ENCODE data around the gene ZBTB20.

ZBTB20 gene

GRCh38 chr3:115087512-115087911 lies 59.6 kb downstream of the ZBTB20 start:
- no peak for DNase-seq (ENCODE audit: low spot score)

GRCh38 chr3:115086344-115086743 lies 60.7 kb downstream of the ZBTB20 start:
- no peak for DNase-seq (ENCODE audit: low spot score)

GRCh38 chr3:115085197-115085865 lies 61.8 kb downstream of the ZBTB20 start:
- no peak for DNase-seq (ENCODE audit: low spot score)

- no peak for DNase-seq (ENCODE audit: low spot score)
Observed at GRCh38 chr3:115084686-115085085, 62.4 kb downstream of the ZBTB20 start.

GRCh38 chr3:115082260-115082659 lies 64.8 kb downstream of the ZBTB20 start:
- no peak for DNase-seq (ENCODE audit: low spot score)

- DNase-seq (ENCODE audit: low spot score): no peak
Observed at GRCh38 chr3:115081444-115081843, 65.6 kb downstream of the ZBTB20 start.

- DNase-seq (ENCODE audit: low spot score): no peak
Observed at GRCh38 chr3:115077501-115078250, 69.4 kb downstream of the ZBTB20 start.

- DNase-seq (ENCODE audit: low spot score): no peak
Observed at GRCh38 chr3:115074502-115074901, 72.6 kb downstream of the ZBTB20 start.

GRCh38 chr3:115072265-115073021 lies 74.6 kb downstream of the ZBTB20 start:
- DNase-seq (ENCODE audit: low spot score): no peak

- no peak for DNase-seq (ENCODE audit: low spot score)
Observed at GRCh38 chr3:115071601-115072000, 75.5 kb downstream of the ZBTB20 start.

GRCh38 chr3:115071166-115071565 lies 75.9 kb downstream of the ZBTB20 start:
- no peak for DNase-seq (ENCODE audit: low spot score)

GRCh38 chr3:115068799-115069198 lies 78.3 kb downstream of the ZBTB20 start:
- DNase-seq (ENCODE audit: low spot score): no peak

GRCh38 chr3:115062412-115062956 lies 84.6 kb downstream of the ZBTB20 start:
- no peak for DNase-seq (ENCODE audit: low spot score)

- no peak for DNase-seq (ENCODE audit: low spot score)
Observed at GRCh38 chr3:115062009-115062408, 85.1 kb downstream of the ZBTB20 start.

- DNase-seq (ENCODE audit: low spot score): no peak
Observed at GRCh38 chr3:115052906-115053305, 94.2 kb downstream of the ZBTB20 start.

GRCh38 chr3:115042351-115042750 lies 104.7 kb downstream of the ZBTB20 start:
- DNase-seq (ENCODE audit: low spot score): no peak

- peak; percentile 62 for DNase-seq (ENCODE audit: low spot score)
Observed at GRCh38 chr3:115040673-115041286, 106.3 kb downstream of the ZBTB20 start.

GRCh38 chr3:115040246-115040645 lies 106.8 kb downstream of the ZBTB20 start:
- DNase-seq (ENCODE audit: low spot score): no peak

GRCh38 chr3:115038817-115039216 lies 108.3 kb downstream of the ZBTB20 start:
- no peak for DNase-seq (ENCODE audit: low spot score)

- DNase-seq (ENCODE audit: low spot score): no peak
Observed at GRCh38 chr3:115022835-115023398, 124.2 kb downstream of the ZBTB20 start.

GRCh38 chr3:115022199-115022598 lies 124.9 kb downstream of the ZBTB20 start:
- no peak for DNase-seq (ENCODE audit: low spot score)

GRCh38 chr3:115021061-115021460 lies 126.0 kb downstream of the ZBTB20 start:
- DNase-seq (ENCODE audit: low spot score): no peak
